GM10248 (cell line): ENCODE results near the gene EEF1A2.

Source experiments
- CTCF ChIA-PET: fragments of 300-600 bp; sonication (Branson Sonifier 250); formaldehyde crosslinking; extraction: SDS; loops from one replicate; lab custom pipeline; 2021; ENCODE audit warnings: antibody characterized with exemption; lab: Yijun Ruan, JAX
- POLR2A ChIA-PET: fragments of 350-650 bp; sonication (Branson Sonifier 250); formaldehyde crosslinking; extraction: SDS; loops from one replicate; lab custom pipeline; 2020; ENCODE audit warnings: antibody characterized with exemption; lab: Yijun Ruan, JAX
- DNase-seq: peaks from one replicate; pipeline ENCODE4 v3.0.0; 2012; ENCODE audit errors: extremely low spot score
- TF ChIP-seq, protein P1 (sequence below): IDR thresholded peaks from 2 replicates; pipeline ENCODE4 v1.5.1; 2012; ENCODE audit warnings: mild to moderate bottlenecking, low read depth; ENCODE audit errors: extremely low read depth, missing control alignments, control extremely low read depth

Gene EEF1A2

GRCh38 chr20:63544958-63545516 lies 46.2 kb upstream of the EEF1A2 start:
- POLR2A ChIA-PET: interaction anchor here (0.6 kb wide), 1 partner anchor 14 kb away, joined by 3 read pairs; no protein-coding TSS in a partner anchor
- TF ChIP-seq, protein P1, sequence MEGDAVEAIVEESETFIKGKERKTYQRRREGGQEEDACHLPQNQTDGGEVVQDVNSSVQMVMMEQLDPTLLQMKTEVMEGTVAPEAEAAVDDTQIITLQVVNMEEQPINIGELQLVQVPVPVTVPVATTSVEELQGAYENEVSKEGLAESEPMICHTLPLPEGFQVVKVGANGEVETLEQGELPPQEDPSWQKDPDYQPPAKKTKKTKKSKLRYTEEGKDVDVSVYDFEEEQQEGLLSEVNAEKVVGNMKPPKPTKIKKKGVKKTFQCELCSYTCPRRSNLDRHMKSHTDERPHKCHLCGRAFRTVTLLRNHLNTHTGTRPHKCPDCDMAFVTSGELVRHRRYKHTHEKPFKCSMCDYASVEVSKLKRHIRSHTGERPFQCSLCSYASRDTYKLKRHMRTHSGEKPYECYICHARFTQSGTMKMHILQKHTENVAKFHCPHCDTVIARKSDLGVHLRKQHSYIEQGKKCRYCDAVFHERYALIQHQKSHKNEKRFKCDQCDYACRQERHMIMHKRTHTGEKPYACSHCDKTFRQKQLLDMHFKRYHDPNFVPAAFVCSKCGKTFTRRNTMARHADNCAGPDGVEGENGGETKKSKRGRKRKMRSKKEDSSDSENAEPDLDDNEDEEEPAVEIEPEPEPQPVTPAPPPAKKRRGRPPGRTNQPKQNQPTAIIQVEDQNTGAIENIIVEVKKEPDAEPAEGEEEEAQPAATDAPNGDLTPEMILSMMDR: no peak
- CTCF ChIA-PET: no interaction called here
- DNase-seq: no peak

- DNase-seq: no peak
- ChIA-PET CTCF (interaction anchor here (1.0 kb wide), 1 partner anchor 8 kb away, joined by 3 read pairs; no protein-coding TSS in a partner anchor), POLR2A (no interaction called here)
- TF ChIP-seq, protein P1: no peak
Measured at GRCh38 chr20:63544241-63544957, 45.5 kb upstream of the EEF1A2 start.

GRCh38 chr20:63543733-63544132 lies 44.9 kb upstream of the EEF1A2 start:
- TF ChIP-seq, protein P1: no peak
- ChIA-PET CTCF (interaction anchor here (1.0 to 1.9 kb wide), 4 partner anchors 8 to 430 kb away, joined by 3 to 5 read pairs (median 4); no protein-coding TSS in a partner anchor), POLR2A (no interaction called here)
- DNase-seq: no peak

DNA sequence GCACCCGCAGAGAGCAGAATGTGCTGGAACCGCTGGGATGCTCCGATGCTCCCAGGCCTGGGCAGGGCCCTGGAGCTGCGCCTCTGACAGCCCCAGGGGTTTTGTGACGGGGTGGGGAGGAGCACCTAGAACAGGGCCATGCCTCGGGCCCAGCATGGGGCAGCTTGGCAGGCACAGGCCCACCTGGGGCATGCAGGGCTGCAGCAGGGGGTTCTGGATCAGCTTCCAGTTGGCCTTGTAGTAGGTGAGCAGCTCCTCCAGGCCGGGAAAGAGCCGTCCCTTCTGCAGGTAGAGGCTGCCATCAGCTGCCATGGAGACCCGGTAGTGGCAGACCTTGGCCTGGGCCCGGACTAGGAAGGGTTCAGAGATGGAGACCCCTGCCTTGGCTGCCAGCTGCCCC lies 44.2 kb upstream of the EEF1A2 start:
- TF ChIP-seq, protein P1: no peak
- DNase-seq: no peak
- ChIA-PET POLR2A (no interaction called here), CTCF (interaction anchor here (1.0 to 1.9 kb wide), 4 partner anchors 25 to 431 kb away, joined by 3 to 5 read pairs (median 5); no protein-coding TSS in a partner anchor)

DNA sequence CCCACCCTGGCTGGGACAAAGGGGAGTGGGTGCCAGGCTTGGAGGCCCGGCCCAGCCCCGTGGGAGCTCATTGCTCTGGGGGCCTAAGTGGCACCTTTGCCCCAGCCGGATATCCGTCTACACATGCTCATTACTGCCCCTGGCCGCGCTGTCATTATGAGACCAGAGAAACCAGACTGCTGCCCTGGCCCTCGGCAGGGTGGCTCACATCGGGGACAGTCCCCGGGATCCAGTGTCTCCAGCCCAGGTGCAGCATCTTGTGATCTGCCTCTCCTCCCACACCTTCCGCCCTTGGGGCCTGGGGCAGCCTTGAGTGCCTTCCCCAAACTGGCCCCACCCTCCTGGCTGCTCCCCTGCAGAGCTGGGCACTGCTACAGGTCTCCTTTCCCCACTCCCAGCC lies 43.8 kb upstream of the EEF1A2 start:
- POLR2A ChIA-PET: interaction anchor here (0.5 to 0.7 kb wide), 2 partner anchors 34 to 537 kb away, joined by 3 to 5 read pairs; partner anchors contain the start of gene OPRL1
- TF ChIP-seq, protein P1: no peak
- CTCF ChIA-PET: interaction anchor here (0.7 to 1.9 kb wide), 4 partner anchors 25 to 431 kb away, joined by 3 to 5 read pairs (median 4); no protein-coding TSS in a partner anchor
- DNase-seq: peak; percentile 87

DNA sequence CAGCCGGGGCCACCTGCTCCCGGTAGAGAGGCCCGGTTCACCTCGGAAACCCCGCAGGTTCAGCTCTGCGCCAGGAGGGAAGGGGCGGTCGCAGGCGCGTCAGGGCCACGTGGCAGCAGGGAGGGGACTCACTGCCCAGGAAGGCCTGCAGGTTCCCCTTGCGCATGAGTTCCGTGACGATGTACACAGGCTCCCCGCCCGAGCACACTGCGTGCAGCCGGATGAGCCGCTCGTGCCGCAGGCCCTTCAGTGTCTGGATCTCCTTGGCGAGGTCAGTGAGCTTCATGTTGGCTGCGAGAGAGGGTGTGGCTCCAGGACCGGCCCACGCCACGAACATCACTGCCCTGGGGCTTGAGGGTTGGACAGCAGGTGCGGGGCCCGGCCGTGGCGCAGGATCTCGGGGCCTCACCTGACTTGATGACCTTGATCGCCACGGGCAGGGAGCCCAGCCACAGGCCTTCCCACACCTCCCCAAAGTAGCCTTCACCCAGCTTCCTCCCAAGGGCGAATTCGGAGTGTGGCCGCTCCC lies 43.2 kb upstream of the EEF1A2 start:
- ChIA-PET POLR2A (interaction anchor here (0.5 to 0.7 kb wide), 3 partner anchors 14 to 538 kb away, joined by 3 to 5 read pairs (median 5); partner anchors contain the start of gene OPRL1), CTCF (interaction anchor here (0.7 to 1.9 kb wide), 5 partner anchors 25 to 579 kb away, joined by 3 to 5 read pairs (median 3); no protein-coding TSS in a partner anchor)
- TF ChIP-seq, protein P1: no peak
- no peak for DNase-seq
